ENCODE data around the gene TSPAN13.

TSPAN13 gene

GRCh38 chr7:16778476-16778875 is 24.9 kb downstream of the TSPAN13 start:
- no peak for DNase-seq

- DNase-seq = no peak
These were observed 25.5 kb downstream of the TSPAN13 start for GRCh38 chr7:16779051-16779450.

- no peak for DNase-seq
These were observed 27.0 kb downstream of the TSPAN13 start for GRCh38 chr7:16780596-16780995.

GRCh38 chr7:16785321-16785720 is 31.8 kb downstream of the TSPAN13 start:
- no peak for DNase-seq

- DNase-seq = no peak
These were observed 32.3 kb downstream of the TSPAN13 start for GRCh38 chr7:16785846-16786245.

GRCh38 chr7:16786257-16786656 is 32.7 kb downstream of the TSPAN13 start:
- DNase-seq = no peak

- no peak for DNase-seq
These were observed 33.6 kb downstream of the TSPAN13 start for GRCh38 chr7:16787127-16787526.

- DNase-seq = no peak
These were observed 37.5 kb downstream of the TSPAN13 start for GRCh38 chr7:16791071-16791470.

GRCh38 chr7:16791905-16792698 is 38.5 kb downstream of the TSPAN13 start:
- no peak for DNase-seq

- DNase-seq = no peak
These were observed 41.4 kb downstream of the TSPAN13 start for GRCh38 chr7:16794986-16795385.

GRCh38 chr7:16795624-16796023 is 42.1 kb downstream of the TSPAN13 start:
- no peak for DNase-seq

- DNase-seq = no peak
These were observed 47.6 kb downstream of the TSPAN13 start for GRCh38 chr7:16801111-16801542.

GRCh38 chr7:16801579-16801978 is 48.0 kb downstream of the TSPAN13 start:
- DNase-seq = no peak

- DNase-seq = no peak
These were observed 49.6 kb downstream of the TSPAN13 start for GRCh38 chr7:16803125-16803524.

- DNase-seq = no peak
These were observed 50.5 kb downstream of the TSPAN13 start for GRCh38 chr7:16803881-16804673.

GRCh38 chr7:16804674-16805439 is 51.3 kb downstream of the TSPAN13 start, which contains the start of gene AGR2:
Gene AGR2, minus strand, starts transcription at chr7:16804999. Its CDS starts 3,203 bp downstream, at chr7:16801796.
- no peak for DNase-seq

GRCh38 chr7:16805441-16805840 is 51.9 kb downstream of the TSPAN13 start:
- DNase-seq = no peak

GRCh38 chr7:16810112-16810511 is 56.6 kb downstream of the TSPAN13 start:
- no peak for DNase-seq

GRCh38 chr7:16810573-16810972 is 57.0 kb downstream of the TSPAN13 start:
- DNase-seq = no peak

- no peak for DNase-seq
These were observed 58.0 kb downstream of the TSPAN13 start for GRCh38 chr7:16811551-16811950.

- no peak for DNase-seq
These were observed 59.1 kb downstream of the TSPAN13 start for GRCh38 chr7:16812542-16813231.

GRCh38 chr7:16813232-16813616 is 59.7 kb downstream of the TSPAN13 start:
- no peak for DNase-seq

- no peak for DNase-seq
These were observed 61.4 kb downstream of the TSPAN13 start for GRCh38 chr7:16815001-16815400.

Measured in NK-92 treated with Interleukin-12 subunit alpha and Interleukin-12 subunit beta, amount 100 ng/mL, for 24 hours (cell line).